ENCODE measurements around the gene SLC6A7.

DNA sequence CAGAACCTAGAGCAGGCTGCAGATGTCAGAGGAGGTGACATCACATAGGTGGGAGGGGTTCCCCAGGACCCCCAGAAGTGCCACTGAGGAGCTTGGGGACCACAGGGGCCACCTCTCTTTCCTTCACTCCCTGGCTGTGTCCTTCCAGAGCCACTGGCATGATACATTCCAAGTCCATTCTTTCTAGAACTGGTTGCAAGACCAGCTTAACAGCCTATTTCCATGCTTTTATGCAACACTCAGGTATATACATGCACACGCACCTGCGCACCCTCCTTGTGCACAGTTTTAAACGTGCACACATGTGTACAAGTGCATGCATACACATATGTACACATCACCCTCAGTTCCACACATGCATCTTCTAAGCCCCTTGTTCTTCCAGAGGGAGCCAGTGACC, 39.7 kb downstream of the SLC6A7 start:
- TF ChIP-seq NFYB (CRISPR knock-in tag; conservative IDR thresholded peaks at IDR 0.05; ENCODE audit: low read depth) (no peak), ATF3 (CRISPR knock-in tag; conservative IDR thresholded peaks at IDR 0.05) (no peak)
- TF ChIP-seq, protein P1, sequence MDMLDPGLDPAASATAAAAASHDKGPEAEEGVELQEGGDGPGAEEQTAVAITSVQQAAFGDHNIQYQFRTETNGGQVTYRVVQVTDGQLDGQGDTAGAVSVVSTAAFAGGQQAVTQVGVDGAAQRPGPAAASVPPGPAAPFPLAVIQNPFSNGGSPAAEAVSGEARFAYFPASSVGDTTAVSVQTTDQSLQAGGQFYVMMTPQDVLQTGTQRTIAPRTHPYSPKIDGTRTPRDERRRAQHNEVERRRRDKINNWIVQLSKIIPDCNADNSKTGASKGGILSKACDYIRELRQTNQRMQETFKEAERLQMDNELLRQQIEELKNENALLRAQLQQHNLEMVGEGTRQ (CRISPR knock-in tag; IDR thresholded peaks at IDR 0.05): no peak
- TF ChIP-seq, protein P2, sequence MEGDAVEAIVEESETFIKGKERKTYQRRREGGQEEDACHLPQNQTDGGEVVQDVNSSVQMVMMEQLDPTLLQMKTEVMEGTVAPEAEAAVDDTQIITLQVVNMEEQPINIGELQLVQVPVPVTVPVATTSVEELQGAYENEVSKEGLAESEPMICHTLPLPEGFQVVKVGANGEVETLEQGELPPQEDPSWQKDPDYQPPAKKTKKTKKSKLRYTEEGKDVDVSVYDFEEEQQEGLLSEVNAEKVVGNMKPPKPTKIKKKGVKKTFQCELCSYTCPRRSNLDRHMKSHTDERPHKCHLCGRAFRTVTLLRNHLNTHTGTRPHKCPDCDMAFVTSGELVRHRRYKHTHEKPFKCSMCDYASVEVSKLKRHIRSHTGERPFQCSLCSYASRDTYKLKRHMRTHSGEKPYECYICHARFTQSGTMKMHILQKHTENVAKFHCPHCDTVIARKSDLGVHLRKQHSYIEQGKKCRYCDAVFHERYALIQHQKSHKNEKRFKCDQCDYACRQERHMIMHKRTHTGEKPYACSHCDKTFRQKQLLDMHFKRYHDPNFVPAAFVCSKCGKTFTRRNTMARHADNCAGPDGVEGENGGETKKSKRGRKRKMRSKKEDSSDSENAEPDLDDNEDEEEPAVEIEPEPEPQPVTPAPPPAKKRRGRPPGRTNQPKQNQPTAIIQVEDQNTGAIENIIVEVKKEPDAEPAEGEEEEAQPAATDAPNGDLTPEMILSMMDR (IDR thresholded peaks at IDR 0.05): no peak

All from WTC11 (cell line).